ENCODE measurements around the gene LPP.

DNA sequence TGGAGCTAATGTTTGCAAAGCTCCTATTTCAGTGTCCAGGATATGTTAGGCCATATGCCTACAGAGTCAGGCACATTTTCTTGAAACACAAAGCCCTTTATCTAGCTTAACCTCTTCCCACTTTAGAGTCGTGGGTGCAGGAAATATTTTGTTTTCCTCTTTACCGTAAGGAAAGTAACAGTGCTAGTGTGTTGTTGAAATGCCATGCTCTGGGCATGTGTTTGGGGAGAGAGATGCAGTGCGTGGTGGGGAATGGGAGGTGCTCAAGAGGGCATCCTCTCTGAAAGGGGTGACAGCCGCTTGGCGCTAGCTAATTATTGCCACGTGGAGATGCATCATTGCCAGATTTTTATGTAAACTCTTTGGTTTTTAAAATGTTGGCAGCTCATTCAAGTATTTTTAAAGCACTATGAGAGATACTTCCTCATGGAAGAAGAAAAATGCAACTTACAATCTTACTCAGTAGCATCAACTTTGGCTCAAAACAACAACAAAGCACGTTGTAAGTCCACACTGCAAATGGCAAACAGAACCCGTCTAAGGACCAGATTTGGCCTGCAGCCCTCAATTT lies 152.6 kb downstream of the LPP start:
- no peak for TF ChIP-seq HDAC1 (CRISPR knock-in tag; IDR thresholded peaks at IDR 0.05)
- no peak for TF ChIP-seq SMARCE1 (IDR thresholded peaks at IDR 0.05; ENCODE audit: borderline replicate concordance)
